ENCODE data around the gene SLC23A3. TPM values are rescaled to one million over a fixed set of nuclear protein-coding genes. Genes with fewer than 3 reads are reported as not detected.

Gene SLC23A3
- polyA plus RNA-seq, 6 donors from 2014 or later = 0.18 to 0.24 TPM; not detected in 4

DNA sequence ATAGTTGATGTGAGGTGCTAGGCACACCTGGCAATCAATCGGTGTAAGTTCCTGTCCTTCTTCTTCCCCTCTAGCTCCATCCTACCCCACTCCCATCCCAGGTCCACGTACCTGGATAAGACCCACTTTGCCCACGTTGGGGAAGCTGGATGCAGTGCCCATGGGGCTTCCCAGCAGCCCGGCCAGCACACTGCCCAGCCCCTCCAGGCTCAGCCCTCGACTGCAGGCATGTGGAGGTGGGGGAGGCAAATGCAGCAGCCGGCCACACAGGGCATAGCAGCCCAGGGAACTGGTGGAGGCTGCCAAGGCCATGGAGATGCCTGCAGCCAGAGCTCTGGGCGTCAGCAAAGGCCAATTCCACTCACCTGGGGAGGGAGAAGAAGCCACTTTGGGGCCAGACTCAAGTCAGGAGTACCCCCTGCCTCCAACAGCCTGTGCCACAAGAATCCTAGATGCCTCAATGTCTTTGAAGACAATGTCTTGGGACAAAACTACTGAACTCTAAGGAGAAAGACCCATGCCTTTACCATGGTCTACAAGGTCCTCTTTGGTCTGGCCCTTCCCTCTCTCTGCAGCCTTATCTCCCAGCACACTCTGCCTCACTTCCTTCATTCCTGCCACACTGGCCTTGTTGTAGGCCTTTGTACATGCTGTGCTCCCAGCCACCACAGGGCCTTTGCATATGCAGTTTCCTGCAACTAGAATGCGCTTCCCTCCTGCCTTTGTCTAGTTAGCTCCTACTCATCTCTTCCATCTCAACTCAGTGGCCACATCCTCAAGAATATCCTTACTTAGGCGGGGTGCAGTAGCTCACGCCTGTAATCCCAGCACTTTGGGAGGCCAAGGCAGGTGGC, 4.5 kb downstream of the SLC23A3 start:
- Mint-ChIP-seq H3K27ac (peak overlapping the region in 3 of 6 donors; percentile 20 to 91 (median 59)), H3K9me3 (no peaks in the 10 kb centered on the region), H3K36me3 (no peaks in the 10 kb centered on the region), H3K4me1 (peaks cover 10 to 19% (median 14%) of the 10 kb centered on the region in 3 donors), H3K27me3 (no peaks in the 10 kb centered on the region), H3K4me3 (no peak overlapping the region)
- ATAC-seq (ENCODE audit: low read depth in 2 of 2) (no peak), DNase-seq (no peak)

DNA sequence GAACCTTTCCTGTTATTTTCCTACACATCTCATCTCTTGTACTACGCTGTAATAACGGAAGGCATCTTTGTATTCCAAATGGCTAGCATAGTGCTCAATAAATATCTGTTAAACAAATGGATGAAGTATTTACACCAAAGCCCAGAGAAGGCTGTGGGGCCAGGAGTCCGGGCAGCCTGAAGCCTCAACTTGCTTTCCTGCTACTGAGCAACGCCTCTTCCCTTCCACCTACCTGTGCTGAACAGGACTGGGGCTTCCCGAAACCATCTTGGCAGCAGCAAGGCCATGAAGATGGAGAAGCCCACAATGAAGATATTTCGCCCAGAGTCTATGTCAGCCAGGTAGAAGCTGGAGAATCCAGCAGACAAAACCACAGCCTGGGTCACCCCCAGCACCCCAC, 6.7 kb downstream of the SLC23A3 start:
- H3K4me1 Mint-ChIP-seq = peaks cover 16 to 22% (median 20%) of the 10 kb centered on the region in 3 donors
- H3K27me3 Mint-ChIP-seq = no peaks in the 10 kb centered on the region
- H3K4me3 Mint-ChIP-seq = peak overlapping the region in 2 of 8 donors; percentile 10 to 33
- DNase-seq (no peak), ATAC-seq (ENCODE audit: low read depth in 2 of 2) (no peak)
- no peaks in the 10 kb centered on the region for H3K9me3 Mint-ChIP-seq
- H3K27ac Mint-ChIP-seq = peak overlapping the region in 2 of 6 donors; percentile 56 to 83
- no peaks in the 10 kb centered on the region for H3K36me3 Mint-ChIP-seq

DNA sequence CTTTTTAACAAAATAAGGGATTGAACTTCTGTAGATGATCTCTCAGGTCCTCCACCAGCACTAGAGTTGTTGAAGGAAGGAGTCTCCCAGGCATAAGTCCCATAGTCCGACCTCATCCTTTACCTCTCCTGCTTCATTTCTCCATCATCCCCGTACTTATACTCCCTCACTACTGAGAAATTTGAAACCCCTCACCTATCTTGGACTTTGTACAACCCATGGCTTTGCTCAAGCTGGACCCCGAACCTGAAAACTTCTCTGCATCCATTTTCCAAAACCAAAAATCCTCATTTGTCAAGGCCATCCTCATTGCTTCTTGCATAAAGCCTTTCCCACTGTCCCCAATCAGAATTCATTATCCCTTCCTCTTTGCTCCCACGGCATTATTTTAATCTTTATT, 8.7 kb downstream of the SLC23A3 start:
- H3K36me3 Mint-ChIP-seq = peaks cover 4 to 13% of the 10 kb centered on the region in 2 donors
- DNase-seq = no peak

DNA sequence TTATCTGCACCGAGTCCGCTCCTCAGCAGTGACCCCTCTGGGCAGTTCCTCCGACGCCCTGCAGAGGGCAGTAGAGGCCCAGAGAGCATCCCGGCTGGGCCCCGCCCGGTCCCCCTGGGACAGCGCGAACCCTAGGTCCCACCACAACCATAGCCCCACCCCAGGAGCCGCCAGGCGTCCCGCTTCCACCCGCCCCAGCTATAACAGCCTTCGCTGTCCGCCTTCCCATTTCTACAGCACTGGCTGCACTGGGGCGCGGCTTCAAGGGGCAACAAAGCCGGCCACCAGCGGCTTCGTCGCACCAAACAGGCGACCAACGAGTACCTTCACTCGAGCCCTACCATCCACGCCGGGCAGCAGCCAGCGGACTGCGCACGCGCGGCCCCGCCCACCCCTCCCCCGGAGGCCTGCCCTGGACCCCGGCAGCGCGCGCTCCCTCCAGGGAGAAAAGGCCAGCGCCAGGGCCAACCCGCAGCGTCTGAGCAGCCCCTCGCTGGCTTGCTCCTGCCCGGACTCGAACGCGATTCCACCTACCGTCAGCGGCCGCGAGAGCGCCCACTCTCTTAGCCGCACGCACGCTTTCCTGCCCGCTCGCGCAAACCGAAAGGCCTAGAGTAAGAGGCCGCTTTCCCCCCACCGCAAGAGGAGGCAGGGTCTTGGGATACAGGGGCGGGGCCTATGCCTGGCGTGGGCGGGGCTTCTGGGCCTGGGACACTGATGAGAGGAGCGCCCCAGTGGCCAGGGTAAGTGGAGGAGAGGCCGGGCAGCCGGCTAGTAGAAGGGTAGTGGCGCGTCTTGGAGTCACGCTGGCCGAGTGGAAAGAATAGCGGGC, 9.4 kb downstream of the SLC23A3 start, which contains the start of gene NHEJ1:
TSS of gene NHEJ1 (minus strand) at position 630 of the 832 bp plus-strand sequence. CDS start 2,453 bp downstream, outside the sequence.
- peaks cover 4 to 13% of the 10 kb centered on the region in 2 donors for H3K36me3 Mint-ChIP-seq
- H3K4me1 Mint-ChIP-seq = peaks cover 16 to 21% (median 20%) of the 10 kb centered on the region in 3 donors
- H3K27me3 Mint-ChIP-seq = no peaks in the 10 kb centered on the region
- no peaks in the 10 kb centered on the region for H3K9me3 Mint-ChIP-seq
- H3K27ac Mint-ChIP-seq = peak within 1 kb of the TSS; percentile 89 to 98 (median 96)
- H3K4me3 Mint-ChIP-seq = peak within 1 kb of the TSS; percentile 83 to 99 (median 96)
- ATAC-seq (ENCODE audit: low read depth in 2 of 2) (peak; percentile 82 to 85), DNase-seq (peak; percentile 94)

More for the DNA sequence above, 8.7 kb downstream of the SLC23A3 start:
- no peak for ATAC-seq (ENCODE audit: low read depth in 2 of 2)
- H3K9me3 Mint-ChIP-seq = no peaks in the 10 kb centered on the region
- H3K27me3 Mint-ChIP-seq = no peaks in the 10 kb centered on the region
- peaks cover 16 to 21% (median 20%) of the 10 kb centered on the region in 3 donors for H3K4me1 Mint-ChIP-seq
- H3K4me3 Mint-ChIP-seq = peak overlapping the region; percentile 83 to 99 (median 96)
- peak overlapping the region; percentile 89 to 98 (median 96) for H3K27ac Mint-ChIP-seq

DNA sequence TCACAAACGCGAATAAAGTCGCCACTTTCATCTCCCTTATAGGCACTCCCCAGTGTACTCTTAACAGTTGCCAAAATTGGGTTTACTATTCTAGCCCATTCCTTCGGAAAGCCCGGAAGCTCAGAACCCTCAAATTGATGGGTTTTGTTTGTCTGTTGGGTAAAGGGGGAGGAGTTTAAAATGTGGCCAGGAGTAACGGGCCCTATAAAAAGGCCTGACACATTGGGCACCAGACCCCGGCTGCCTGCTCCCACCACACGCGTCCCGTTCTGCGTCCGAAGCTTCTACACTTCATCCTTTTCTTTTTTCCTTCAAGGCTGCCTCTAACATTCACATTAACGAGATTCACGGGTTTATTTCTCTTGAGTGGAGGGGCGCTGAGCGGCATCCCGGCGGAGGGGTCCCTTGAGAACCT, 10.1 kb downstream of the SLC23A3 start:
- no peaks in the 10 kb centered on the region for H3K27me3 Mint-ChIP-seq
- DNase-seq (no peak), ATAC-seq (ENCODE audit: low read depth in 2 of 2) (no peak)
- peaks cover 16 to 21% (median 20%) of the 10 kb centered on the region in 3 donors for H3K4me1 Mint-ChIP-seq
- peak overlapping the region; percentile 89 to 98 (median 94) for H3K27ac Mint-ChIP-seq
- H3K4me3 Mint-ChIP-seq = peak overlapping the region; percentile 83 to 99 (median 96)
- H3K36me3 Mint-ChIP-seq = peaks cover 4 to 13% of the 10 kb centered on the region in 2 donors
- no peaks in the 10 kb centered on the region for H3K9me3 Mint-ChIP-seq

DNA sequence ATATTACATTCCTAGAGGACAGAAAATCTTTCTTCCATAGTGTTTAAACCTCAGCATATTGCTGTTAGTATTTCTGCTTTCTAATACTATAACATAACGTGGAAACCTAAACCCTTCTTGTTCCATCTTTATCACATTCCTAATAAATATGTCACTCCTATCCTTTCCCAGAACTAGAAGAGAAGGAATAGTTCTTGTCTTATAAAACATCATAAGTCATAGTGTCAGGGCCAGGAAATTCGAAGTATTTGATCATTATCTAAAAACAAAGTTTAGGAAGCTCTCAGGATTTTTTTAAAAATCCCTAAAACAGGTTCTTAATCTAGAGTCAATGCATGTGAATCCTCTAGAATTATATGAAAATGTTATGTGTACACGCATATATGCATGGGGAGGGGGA, 11.2 kb downstream of the SLC23A3 start:
- Mint-ChIP-seq H3K4me1 (peaks cover 16 to 21% (median 20%) of the 10 kb centered on the region in 3 donors), H3K9me3 (no peaks in the 10 kb centered on the region), H3K27ac (no peak overlapping the region), H3K36me3 (peaks cover 4 to 13% of the 10 kb centered on the region in 2 donors), H3K4me3 (peak overlapping the region in 2 of 8 donors; percentile 24 to 26), H3K27me3 (no peaks in the 10 kb centered on the region)
- DNase-seq = no peak
- no peak for ATAC-seq (ENCODE audit: low read depth in 2 of 2)

DNA sequence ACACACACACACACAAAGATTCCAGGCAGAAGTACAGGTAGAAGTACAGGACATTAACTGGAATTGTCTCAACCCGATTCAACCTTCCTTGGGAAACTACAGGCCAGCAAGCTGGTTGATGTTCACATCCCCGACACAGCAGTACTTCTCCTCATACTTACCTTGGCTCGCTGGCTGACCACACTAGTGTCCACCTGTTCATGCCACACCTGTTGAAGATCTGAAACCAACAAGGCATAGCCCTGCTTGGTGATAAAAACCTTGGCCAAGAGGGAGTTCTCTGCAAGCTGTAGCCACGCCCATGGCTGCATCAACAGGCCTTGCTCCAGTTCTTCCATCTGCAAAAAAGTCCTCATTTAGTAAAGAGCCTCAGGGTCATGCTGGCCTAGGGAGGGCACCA, 11.8 kb downstream of the SLC23A3 start:
- Mint-ChIP-seq H3K4me3 (peak overlapping the region in 1 of 8 donors; percentile 26), H3K36me3 (peaks cover 4 to 13% of the 10 kb centered on the region in 2 donors), H3K27ac (peak overlapping the region in 1 of 6 donors; percentile 32), H3K27me3 (no peaks in the 10 kb centered on the region), H3K9me3 (no peaks in the 10 kb centered on the region), H3K4me1 (peaks cover 16 to 21% (median 20%) of the 10 kb centered on the region in 3 donors)
- DNase-seq (no peak), ATAC-seq (ENCODE audit: low read depth in 2 of 2) (no peak)

DNA sequence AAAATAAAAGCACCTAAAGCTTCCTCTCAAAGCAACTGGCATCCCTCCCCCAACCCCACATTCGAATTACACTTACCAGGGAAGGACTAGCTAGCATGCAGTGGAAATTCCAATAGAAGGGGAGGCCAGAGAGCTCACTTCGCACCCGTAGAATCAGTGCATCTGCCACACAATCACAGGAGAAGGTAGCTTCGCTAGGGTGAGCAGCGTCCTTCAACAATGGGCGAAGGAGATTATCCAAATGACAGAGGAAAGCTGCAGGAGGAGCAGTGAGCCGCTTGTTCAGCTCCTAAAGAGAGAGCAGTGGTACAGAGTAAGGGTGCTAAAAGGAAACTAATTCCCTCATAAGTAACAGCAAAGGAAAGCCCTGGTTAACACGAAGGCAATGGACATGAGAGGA, 12.4 kb downstream of the SLC23A3 start:
- Mint-ChIP-seq H3K4me3 (peak overlapping the region in 2 of 8 donors; percentile 53 to 75), H3K9me3 (no peaks in the 10 kb centered on the region), H3K27ac (peak overlapping the region in 1 of 6 donors; percentile 17), H3K36me3 (peaks cover 4 to 13% of the 10 kb centered on the region in 2 donors), H3K27me3 (no peaks in the 10 kb centered on the region), H3K4me1 (peaks cover 16 to 21% (median 19%) of the 10 kb centered on the region in 3 donors)
- DNase-seq = no peak
- no peak for ATAC-seq (ENCODE audit: low read depth in 2 of 2)

DNA sequence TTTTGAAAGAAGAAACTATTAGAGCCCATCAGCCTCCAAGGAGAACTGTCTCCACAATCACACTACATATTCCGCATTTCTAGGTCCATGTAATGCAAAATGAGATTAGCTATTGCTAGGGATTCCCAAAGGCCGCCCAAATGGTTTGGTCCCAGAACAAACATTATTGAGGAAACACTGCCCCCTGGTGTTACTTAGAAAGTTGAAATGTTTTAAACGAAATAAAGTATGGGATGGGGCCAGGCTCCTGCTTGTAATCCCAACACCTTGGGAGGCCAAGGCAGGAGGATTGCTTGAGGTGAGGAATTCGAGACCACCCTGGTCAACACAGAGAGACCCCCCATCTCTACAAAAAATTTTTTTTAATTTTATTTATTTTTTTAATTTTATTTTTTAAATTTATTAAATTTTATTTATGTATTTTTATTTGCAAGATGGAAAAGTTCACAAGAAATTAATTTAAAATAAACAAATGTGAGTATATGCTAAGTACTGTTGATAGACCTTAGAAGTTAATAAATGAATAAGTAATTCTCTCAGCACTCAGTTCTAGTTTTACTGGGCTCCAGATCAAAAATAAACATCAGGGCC, 14.7 kb downstream of the SLC23A3 start:
- Mint-ChIP-seq H3K4me1 (peaks cover 4 to 10% (median 6%) of the 10 kb centered on the region in 3 donors), H3K9me3 (no peaks in the 10 kb centered on the region), H3K4me3 (peak overlapping the region in 1 of 8 donors; percentile 36), H3K27ac (no peak overlapping the region), H3K36me3 (peaks cover 4 to 13% of the 10 kb centered on the region in 2 donors), H3K27me3 (no peaks in the 10 kb centered on the region)
- ATAC-seq (ENCODE audit: low read depth in 2 of 2) (peak in 1 of 2 donors; percentile 44), DNase-seq (peak; percentile 49)

DNA sequence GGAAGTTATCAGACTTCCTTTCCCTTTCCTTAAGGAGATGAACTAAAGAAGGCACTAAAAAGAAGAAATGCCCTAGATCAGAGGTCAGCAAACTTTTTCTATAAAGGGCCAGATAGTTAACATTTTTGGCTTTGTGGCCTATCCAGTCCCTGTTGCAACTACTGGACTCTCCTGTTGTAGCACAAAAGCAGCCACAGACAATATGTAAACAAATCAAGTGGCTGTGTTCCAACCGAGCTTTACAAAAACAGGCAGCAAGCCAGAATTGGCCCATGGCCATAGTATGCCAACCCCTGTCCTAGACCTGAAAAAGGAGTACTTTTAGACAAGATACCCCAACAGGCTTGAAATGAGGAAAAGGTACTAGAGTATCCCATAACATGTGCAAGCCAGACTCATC, 20.2 kb downstream of the SLC23A3 start:
- no peak overlapping the region for H3K4me3 Mint-ChIP-seq
- H3K27ac Mint-ChIP-seq = no peak overlapping the region
- H3K27me3 Mint-ChIP-seq = no peaks in the 10 kb centered on the region
- peaks cover 0 to 5% (median 0%) of the 10 kb centered on the region in 3 donors for H3K4me1 Mint-ChIP-seq
- DNase-seq (no peak), ATAC-seq (ENCODE audit: low read depth in 2 of 2) (no peak)
- H3K9me3 Mint-ChIP-seq = no peaks in the 10 kb centered on the region
- peaks cover 14 to 20% of the 10 kb centered on the region in 2 donors for H3K36me3 Mint-ChIP-seq

DNA sequence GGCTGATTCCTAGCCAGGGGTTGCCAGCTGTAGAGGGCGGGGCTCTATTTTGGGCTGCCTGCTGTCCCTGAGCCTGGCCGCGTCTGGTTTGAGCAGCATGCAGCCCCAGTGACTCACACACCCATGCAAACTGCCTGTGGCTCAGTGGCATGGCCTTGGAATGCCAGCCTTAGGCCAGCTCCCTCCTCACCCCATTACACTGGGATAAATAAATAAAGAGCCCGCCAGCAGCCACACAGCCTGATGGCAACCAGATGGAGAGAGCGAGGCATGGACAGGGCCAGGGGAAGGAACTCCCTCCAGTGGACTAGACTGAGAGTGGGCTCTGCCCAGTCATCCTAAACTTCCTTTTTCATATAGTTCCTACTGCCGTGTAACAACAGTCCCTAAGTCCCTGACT, 27.5 kb downstream of the SLC23A3 start:
- DNase-seq = no peak
- Mint-ChIP-seq H3K9me3 (peaks cover 0 to 2% (median 0%) of the 10 kb centered on the region in 7 donors), H3K4me3 (no peak overlapping the region), H3K27ac (no peak overlapping the region), H3K4me1 (peaks cover 0 to 5% (median 0%) of the 10 kb centered on the region in 3 donors), H3K27me3 (no peaks in the 10 kb centered on the region), H3K36me3 (peaks cover 56 to 57% of the 10 kb centered on the region in 2 donors)
- ATAC-seq (ENCODE audit: low read depth in 2 of 2) = no peak

DNA sequence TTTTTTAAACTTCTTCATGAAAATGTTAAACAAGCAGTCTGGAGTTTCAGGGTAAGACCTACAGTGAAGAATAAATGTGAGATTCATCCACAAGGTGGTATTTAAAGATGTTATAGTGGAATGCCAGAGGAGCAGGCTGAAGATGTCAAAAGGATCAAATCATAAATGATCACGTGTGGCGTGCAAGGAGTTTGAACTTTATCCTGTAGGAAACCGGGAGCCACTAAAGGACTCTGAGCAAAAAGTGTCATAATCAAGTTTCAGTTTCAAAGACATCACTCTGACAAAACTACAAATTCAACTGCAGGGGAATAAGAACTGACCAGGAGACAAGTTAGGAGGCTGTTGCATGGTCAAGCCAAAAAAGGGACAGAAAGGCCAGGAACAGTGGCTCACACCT, 29.1 kb downstream of the SLC23A3 start:
- DNase-seq (no peak), ATAC-seq (ENCODE audit: low read depth in 2 of 2) (no peak)
- Mint-ChIP-seq H3K27me3 (no peaks in the 10 kb centered on the region), H3K9me3 (peaks cover 0 to 2% (median 0%) of the 10 kb centered on the region in 7 donors), H3K4me1 (no peaks in the 10 kb centered on the region), H3K36me3 (peaks cover 44 to 46% of the 10 kb centered on the region in 2 donors), H3K4me3 (no peak overlapping the region), H3K27ac (no peak overlapping the region)

DNA sequence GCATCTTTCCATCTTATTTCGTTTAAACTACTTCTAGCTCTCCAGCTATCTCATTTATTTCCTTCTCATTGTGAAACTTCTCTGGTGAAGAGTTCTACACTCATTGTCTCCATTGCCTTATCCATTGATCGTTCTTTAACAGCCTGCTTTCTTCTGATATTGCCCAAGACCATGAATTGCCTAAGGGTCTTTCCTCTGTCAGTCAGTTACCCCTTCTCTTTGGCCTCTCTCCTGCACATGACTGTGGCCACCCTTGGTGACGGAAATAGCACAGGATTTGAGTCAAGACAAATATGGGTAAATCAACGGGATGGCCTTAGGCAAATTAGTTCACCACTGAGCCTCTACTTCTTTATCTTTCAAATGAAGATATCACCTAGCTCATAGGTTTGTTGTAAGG, 35.9 kb downstream of the SLC23A3 start:
- ATAC-seq (ENCODE audit: low read depth in 2 of 2) (no peak), DNase-seq (no peak)
- Mint-ChIP-seq H3K9me3 (no peaks in the 10 kb centered on the region), H3K27me3 (no peaks in the 10 kb centered on the region), H3K27ac (no peak overlapping the region), H3K36me3 (peaks cover 0 to 12% of the 10 kb centered on the region in 2 donors), H3K4me3 (no peak overlapping the region), H3K4me1 (peaks cover 0 to 9% (median 3%) of the 10 kb centered on the region in 3 donors)
